PC-9 (cell line): ENCODE data around the gene ARSG.
"Not testable (repeated sequence)": the region's sequence is repeated elsewhere in the genome, so short reads cannot be mapped to it uniquely, and the experiment has no call there.

Source experiments
- EZH2 ChIP-seq: fragments of 200-600 bp; sonication (generic); IDR thresholded peaks from 2 replicates; pipeline ENCODE4 v1.8.0; 2017; ENCODE audit warnings: antibody characterized with exemption, low read depth
- TF ChIP-seq, protein P1 (sequence below): fragments of 200-600 bp; sonication (generic); conservative IDR thresholded peaks from 2 replicates; pipeline ENCODE4 v1.6.1; 2017; ENCODE audit warnings: mixed run types, antibody characterized with exemption, mild to moderate bottlenecking, moderate library complexity

DNA sequence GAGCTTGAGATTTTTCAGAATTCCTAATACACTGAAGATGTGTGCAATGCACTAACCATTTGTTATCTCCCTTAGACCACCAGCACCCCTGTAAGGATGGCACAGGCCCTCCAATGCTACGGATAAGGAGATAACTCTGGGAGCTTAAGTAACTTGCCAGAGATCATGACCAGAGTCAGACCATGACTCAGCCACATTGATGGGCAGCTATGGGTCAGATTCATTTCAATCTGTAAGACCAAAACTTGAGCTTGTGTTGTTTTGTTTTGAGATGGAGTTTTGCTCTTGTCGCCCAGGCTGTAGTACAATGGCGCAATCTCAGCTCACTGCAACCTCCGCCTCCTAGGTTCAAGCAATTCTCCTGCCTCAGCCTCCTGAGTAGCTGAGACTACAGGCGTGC is 63.8 kb downstream of the ARSG start:
- TF ChIP-seq, protein P1, sequence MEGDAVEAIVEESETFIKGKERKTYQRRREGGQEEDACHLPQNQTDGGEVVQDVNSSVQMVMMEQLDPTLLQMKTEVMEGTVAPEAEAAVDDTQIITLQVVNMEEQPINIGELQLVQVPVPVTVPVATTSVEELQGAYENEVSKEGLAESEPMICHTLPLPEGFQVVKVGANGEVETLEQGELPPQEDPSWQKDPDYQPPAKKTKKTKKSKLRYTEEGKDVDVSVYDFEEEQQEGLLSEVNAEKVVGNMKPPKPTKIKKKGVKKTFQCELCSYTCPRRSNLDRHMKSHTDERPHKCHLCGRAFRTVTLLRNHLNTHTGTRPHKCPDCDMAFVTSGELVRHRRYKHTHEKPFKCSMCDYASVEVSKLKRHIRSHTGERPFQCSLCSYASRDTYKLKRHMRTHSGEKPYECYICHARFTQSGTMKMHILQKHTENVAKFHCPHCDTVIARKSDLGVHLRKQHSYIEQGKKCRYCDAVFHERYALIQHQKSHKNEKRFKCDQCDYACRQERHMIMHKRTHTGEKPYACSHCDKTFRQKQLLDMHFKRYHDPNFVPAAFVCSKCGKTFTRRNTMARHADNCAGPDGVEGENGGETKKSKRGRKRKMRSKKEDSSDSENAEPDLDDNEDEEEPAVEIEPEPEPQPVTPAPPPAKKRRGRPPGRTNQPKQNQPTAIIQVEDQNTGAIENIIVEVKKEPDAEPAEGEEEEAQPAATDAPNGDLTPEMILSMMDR: not testable (repeated sequence)
- TF ChIP-seq EZH2: not testable (repeated sequence)
